ENCODE results near the gene ENO4.

ENO4 gene

GRCh38 chr10:116831790-116832189 lies 17.5 kb upstream of the ENO4 start:
- no peak for DNase-seq

DNA sequence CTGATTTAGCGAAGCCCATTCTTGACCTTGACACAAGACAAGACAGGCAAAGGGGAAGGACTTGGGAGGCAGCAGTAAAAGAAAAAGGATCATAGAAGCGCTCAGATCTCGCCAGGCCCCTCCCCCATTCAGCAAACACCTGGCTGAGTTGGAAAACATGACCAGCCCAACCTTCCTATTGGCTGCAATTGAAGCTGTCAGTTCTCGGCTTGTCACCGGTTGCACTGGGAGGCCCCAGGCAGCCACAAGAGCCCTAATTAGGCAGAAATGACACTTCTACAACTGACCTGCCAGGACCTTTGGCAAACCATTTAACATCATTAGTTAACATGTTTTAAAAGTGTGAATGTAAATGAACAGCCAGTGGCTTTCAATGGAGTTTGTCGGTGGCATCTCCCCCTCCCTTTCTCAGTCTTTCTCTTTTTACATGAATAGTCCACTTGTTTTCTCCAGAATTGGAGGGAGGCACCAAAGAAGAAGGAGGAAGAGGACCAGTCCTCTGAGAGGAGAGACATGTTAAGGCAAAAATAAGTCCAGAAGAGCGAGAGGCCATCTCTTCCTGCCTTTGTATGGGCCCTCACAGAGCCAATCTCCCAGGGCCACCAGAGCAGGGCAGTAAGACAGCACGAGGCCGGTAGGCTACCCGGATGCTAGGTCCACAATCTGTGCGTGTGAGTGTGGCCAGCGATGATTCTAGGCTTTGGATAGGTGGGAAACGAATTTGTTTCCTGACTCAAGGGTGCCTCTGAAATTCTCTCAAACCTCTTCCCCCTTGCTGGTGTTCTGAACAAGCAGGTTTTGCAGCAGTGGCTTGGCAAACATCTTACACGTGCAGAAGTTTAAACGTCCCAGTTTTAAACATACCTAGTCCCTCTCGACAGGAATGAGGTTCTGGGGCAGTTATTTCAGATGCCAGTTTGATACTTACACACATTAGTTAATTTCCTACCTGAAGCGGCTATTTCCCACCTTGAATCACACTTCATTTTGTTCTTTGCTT lies 15.0 kb upstream of the ENO4 start:
- DNase-seq = no peak

- no peak for DNase-seq
Observed at GRCh38 chr10:116835658-116836057, 13.6 kb upstream of the ENO4 start.

DNA sequence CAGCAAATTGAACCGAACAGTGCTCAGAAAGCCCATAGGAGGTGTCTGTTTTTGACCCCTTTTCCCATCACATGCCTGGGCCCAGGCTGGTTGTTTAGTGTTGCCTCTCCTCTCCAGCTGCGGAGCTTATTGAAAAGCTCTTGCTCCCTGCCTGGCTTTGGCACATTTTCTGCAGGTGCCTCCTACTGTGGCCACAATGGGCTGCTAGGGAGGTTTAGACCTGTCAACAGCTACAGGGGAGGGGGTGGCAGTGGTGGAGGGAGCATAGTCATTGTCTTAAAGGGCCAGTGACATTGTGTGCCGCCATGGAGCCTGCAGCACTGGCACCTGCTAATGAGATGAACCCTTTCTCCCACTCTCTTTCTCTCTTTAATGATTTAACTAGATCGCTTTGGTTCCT lies 13.2 kb upstream of the ENO4 start:
- DNase-seq = no peak

- no peak for DNase-seq
Observed at GRCh38 chr10:116836902-116837523, 12.3 kb upstream of the ENO4 start.

GRCh38 chr10:116838143-116838725 lies 11.1 kb upstream of the ENO4 start:
- DNase-seq = no peak

DNA sequence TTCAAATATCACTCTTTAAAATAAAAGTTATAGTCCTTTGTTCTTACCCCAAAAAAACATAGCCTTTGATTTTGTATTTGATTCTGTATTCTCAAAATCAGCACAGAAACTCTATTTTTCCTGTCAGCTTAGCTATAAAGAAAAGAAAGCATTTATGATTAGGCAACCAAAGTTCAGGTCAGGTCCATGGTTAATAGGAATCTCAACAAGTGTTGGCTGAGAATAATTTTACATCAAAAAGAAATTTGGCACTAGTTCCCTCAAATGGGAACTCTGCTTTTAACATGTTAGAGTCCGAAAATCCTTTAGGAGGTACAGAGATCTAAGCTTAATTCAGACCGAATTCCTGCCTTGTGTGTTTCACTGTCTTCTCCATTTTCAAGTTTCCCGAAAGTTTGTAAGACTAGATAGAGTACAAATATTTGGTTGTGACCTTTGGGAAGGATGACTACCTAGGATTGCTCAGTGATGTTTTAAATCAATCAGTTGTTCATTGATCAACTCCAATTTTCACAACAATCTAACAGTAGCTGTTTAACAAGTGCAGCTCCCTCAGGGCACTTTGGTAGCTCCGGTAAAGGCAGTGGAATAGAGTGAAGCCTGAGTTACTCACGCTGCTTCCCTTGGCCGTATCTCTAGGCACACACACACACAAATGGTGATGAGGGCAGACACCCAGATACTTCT lies 8.8 kb upstream of the ENO4 start:
- DNase-seq = no peak

DNA sequence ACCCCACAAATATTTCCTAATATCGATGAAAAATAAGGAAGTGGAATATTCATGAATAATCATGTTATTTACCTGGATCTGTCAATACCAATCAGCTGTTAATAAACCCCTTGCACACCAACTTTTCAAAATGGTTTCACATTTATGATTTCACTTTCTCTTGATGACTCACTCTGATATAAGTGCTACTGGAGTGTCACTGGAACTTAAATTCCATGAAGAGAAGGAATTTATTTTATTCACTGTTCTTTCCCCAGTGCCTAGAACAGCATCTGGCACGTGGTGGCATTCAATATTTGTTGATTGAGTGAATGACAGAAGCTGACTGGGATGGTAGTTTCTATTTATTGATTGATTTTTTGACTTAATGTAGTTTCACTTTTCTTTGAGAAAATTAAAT lies 3.5 kb upstream of the ENO4 start:
- DNase-seq = no peak

- peak; percentile 11 to 29 for DNase-seq
Observed at GRCh38 chr10:116848032-116848943, 1.0 kb upstream of the ENO4 start.

DNA sequence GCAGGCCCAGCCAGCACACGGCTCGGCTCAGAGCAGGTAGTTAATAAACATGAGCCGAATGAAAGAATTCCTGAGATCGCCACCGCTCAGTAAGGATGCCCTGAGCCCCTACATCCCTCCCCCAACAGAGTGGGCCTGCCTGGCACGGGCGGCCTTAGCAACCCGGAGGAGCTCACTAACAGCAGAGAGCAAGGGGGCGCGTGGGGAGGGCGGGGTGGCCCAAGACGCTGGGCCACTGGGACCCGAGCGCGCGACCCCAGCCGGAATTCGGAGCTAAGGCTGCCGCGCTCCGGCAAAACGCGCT lies 403 bp upstream of the ENO4 start:
- no peak for DNase-seq

DNA sequence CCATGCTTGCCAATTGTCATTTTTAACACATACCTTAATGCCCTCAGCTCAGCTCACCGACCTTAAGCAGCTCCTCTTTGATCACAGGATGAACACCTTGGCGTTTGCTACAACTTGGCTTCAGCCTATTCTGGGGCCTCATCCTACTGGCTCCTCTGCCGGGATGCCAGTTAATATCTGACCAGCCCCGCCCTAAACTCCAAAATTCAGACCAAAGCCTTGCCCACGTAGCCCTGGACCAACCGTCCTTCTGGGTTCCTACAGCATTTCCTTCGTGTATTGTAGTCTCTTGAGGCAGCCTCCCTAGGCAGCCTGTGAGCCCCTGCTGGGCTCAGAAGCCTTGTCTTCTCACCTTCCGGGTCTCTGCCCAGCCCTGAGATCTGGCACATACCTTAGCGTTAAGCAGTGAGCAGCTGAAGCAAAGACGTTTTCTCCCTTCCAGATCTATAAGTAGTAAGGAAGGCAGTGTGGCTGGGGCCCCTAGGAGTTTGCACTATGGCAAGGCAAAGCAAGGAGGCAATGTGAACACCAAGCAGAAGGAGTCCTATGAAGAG lies 836 bp downstream of the ENO4 start:
- no peak for DNase-seq

GRCh38 chr10:116852246-116852645 lies 2.9 kb downstream of the ENO4 start:
- no peak for DNase-seq

DNA sequence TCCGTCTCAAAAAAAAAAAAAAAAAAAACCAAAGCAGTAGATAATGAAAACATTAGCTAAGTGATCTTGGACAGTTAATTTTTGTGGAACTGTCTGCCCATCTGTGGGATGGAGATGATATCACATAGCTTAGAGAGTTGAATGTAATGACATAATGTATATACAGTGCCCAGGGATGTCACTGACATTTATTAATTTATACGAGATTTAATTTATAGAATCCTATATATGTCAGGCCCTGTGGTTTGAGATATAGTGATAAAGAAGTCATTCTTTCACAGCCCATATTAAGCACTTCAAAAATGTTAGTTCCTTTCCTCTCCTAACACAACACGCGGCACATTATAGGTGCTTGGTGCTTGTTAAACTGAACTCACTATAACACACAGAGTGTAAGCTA lies 4.0 kb downstream of the ENO4 start:
- no peak for DNase-seq

- no peak for DNase-seq
Observed at GRCh38 chr10:116853701-116854100, 4.4 kb downstream of the ENO4 start.

GRCh38 chr10:116857156-116857555 lies 7.9 kb downstream of the ENO4 start:
- DNase-seq = no peak

GRCh38 chr10:116861796-116862195 lies 12.5 kb downstream of the ENO4 start:
- no peak for DNase-seq

DNA sequence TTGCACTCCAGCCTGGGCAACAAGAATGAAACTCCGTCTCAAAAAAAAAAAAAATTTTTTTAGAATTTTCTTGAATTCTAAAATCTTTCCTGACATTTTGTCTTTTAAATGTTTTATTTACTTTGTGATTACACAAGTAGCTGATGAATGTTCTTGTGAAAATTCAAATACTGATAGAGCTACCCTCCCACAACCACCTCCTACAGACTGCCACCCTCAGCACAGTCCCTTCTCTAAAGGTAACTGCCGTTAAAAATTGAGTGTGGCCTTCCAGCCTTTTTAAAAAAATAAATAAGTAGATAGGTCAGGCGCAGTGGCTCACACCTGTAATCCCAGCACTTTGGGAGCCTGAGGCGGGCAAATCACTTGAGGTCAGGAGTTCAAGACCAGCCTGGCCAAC lies 15.1 kb downstream of the ENO4 start:
- no peak for DNase-seq

GRCh38 chr10:116866066-116866465 lies 16.8 kb downstream of the ENO4 start:
- no peak for DNase-seq

- no peak for DNase-seq
Observed at GRCh38 chr10:116866987-116867595, 17.8 kb downstream of the ENO4 start.

- DNase-seq = no peak
Observed at GRCh38 chr10:116868198-116868676, 18.9 kb downstream of the ENO4 start.

- DNase-seq = no peak
Observed at GRCh38 chr10:116868722-116869121, 19.4 kb downstream of the ENO4 start.

All from CD4-positive, alpha-beta T cell treated with Interferon alpha-2 for 1 hour (primary cell).